ENCODE data around the gene CNTF. TPM values are rescaled to one million over a fixed set of nuclear protein-coding genes. Genes with fewer than 3 reads are reported as not detected.

CNTF gene
- polyA plus RNA-seq, 1 of the 3 experiments (the other 2 are of a cell fraction): 0.87 TPM

- ChIA-PET CTCF (no interaction called here), POLR2A (no interaction called here)
- Histone ChIP-seq H3K9ac (no peak overlapping the region), H3K4me3 (ENCODE audit: low read depth in 2 of 2, low read length in 1 of 2) (no peak overlapping the region), H3K9me2 (no peaks in the 10 kb centered on the region), H3K9me3 (no peaks in the 10 kb centered on the region), H3F3A (replicated peaks; ENCODE audit: insufficient read depth) (no peaks in the 10 kb centered on the region), H4K20me1 (ENCODE audit: insufficient read depth) (no peaks in the 10 kb centered on the region), H3K27ac (ENCODE audit: low read depth in 2 of 2, low read length in 1 of 2) (no peak overlapping the region), H2AFZ (ENCODE audit: low read depth) (no peak overlapping the region), H3K4me1 (ENCODE audit: control insufficient read depth in 1 of 2, insufficient read depth in 2 of 2, low read depth in 1 of 2, low read length in 1 of 2) (no peaks in the 10 kb centered on the region), H3K27me3 (ENCODE audit: insufficient read depth) (no peaks in the 10 kb centered on the region), H3K79me2 (ENCODE audit: insufficient read depth) (no peaks in the 10 kb centered on the region), H3K36me3 (replicated peaks in 1 of 2; ENCODE audit: control insufficient read depth in 1 of 2, insufficient read depth in 2 of 2, low read length in 1 of 2) (no peaks in the 10 kb centered on the region), H3K4me2 (no peak overlapping the region)
- DNase-seq: no peak
- 75% methylated on average over 2 of the region's 2 CpGs for WGBS (ENCODE audit: low lambda C conversion rate)
- TF ChIP-seq NRF1 (IDR thresholded peaks at IDR 0.05; ENCODE audit: low read depth, low read length): no peak
- TF ChIP-seq ZBTB33 (IDR thresholded peaks at IDR 0.05; ENCODE audit: borderline replicate concordance, low read depth): no peak
- no peak for TF ChIP-seq USF2 (IDR thresholded peaks at IDR 0.05; ENCODE audit: borderline replicate concordance, low read depth, low read length)
- TF ChIP-seq FOXJ3 (CRISPR knock-in tag; IDR thresholded peaks at IDR 0.05): no peak
- no peak for TF ChIP-seq EZH2phosphoT487 (IDR thresholded peaks at IDR 0.05; ENCODE audit: borderline replicate concordance, low read depth)
- TF ChIP-seq FOSL2 (IDR thresholded peaks at IDR 0.05; ENCODE audit: borderline replicate concordance, low read depth): no peak
- no peak for TF ChIP-seq MAX (IDR thresholded peaks at IDR 0.05; ENCODE audit: low read depth)
Measured at GRCh38 chr11:58656348-58656747, 33.9 kb downstream of the CNTF start.

- ChIA-PET CTCF (interaction anchor here (0.9 to 1.4 kb wide), 2 partner anchors 29 to 477 kb away, joined by 3 read pairs; no protein-coding TSS in a partner anchor), POLR2A (no interaction called here)
- Histone ChIP-seq H3K4me2 (no peak overlapping the region), H3K9me3 (no peaks in the 10 kb centered on the region), H2AFZ (ENCODE audit: low read depth) (no peak overlapping the region), H3K79me2 (ENCODE audit: insufficient read depth) (no peaks in the 10 kb centered on the region), H3F3A (replicated peaks; ENCODE audit: insufficient read depth) (no peaks in the 10 kb centered on the region), H3K27ac (ENCODE audit: low read depth in 2 of 2, low read length in 1 of 2) (no peak overlapping the region), H3K4me1 (ENCODE audit: control insufficient read depth in 1 of 2, insufficient read depth in 2 of 2, low read depth in 1 of 2, low read length in 1 of 2) (no peaks in the 10 kb centered on the region), H3K4me3 (ENCODE audit: low read depth in 2 of 2, low read length in 1 of 2) (no peak overlapping the region), H3K9me2 (no peaks in the 10 kb centered on the region), H4K20me1 (ENCODE audit: insufficient read depth) (no peaks in the 10 kb centered on the region), H3K9ac (no peak overlapping the region), H3K36me3 (replicated peaks in 1 of 2; ENCODE audit: control insufficient read depth in 1 of 2, insufficient read depth in 2 of 2, low read length in 1 of 2) (no peaks in the 10 kb centered on the region), H3K27me3 (ENCODE audit: insufficient read depth) (0 out of 2 replicates have a peak, but pooled peaks cover 2% of the 10 kb centered on the region)
- no peak for DNase-seq
- WGBS (ENCODE audit: low lambda C conversion rate): 4% methylated on average over 2 of the region's 3 CpGs
- TF ChIP-seq POLR2AphosphoS5 (IDR thresholded peaks at IDR 0.05; ENCODE audit: low read depth, low read length): no peak
- TF ChIP-seq RAD21 (IDR thresholded peaks at IDR 0.05; ENCODE audit: low read length): no peak
- TF ChIP-seq MEF2A (IDR thresholded peaks at IDR 0.05; ENCODE audit: borderline replicate concordance, low read depth): no peak
- TF ChIP-seq MXI1 (IDR thresholded peaks at IDR 0.05; ENCODE audit: low read depth, low read length): no peak
- TF ChIP-seq JUND (IDR thresholded peaks at IDR 0.05): no peak
- TF ChIP-seq REST (IDR thresholded peaks at IDR 0.05; ENCODE audit: low read depth, low read length): no peak
- no peak for TF ChIP-seq CHD2 (IDR thresholded peaks at IDR 0.05; ENCODE audit: low read length, partially characterized antibody)
- no peak for TF ChIP-seq ZBTB33 (IDR thresholded peaks at IDR 0.05; ENCODE audit: borderline replicate concordance, low read depth)
- no peak for TF ChIP-seq YY1 (IDR thresholded peaks at IDR 0.05; ENCODE audit: low read depth)
- no peak for TF ChIP-seq FOSL2 (IDR thresholded peaks at IDR 0.05; ENCODE audit: borderline replicate concordance, low read depth)
- no peak for TF ChIP-seq RXRA (IDR thresholded peaks at IDR 0.05; ENCODE audit: borderline replicate concordance, low read depth)
- TF ChIP-seq NFIC (IDR thresholded peaks at IDR 0.05; ENCODE audit: borderline replicate concordance): no peak
- no peak for TF ChIP-seq RFX5 (IDR thresholded peaks at IDR 0.05; ENCODE audit: low read length)
- no peak for TF ChIP-seq USF2 (IDR thresholded peaks at IDR 0.05; ENCODE audit: borderline replicate concordance, low read depth, low read length)
Measured at GRCh38 chr11:58658623-58659022, 36.2 kb downstream of the CNTF start.

Data from SK-N-SH (cell line).